ENCODE data around the gene NKX1-2. TPM values are rescaled to one million over a fixed set of nuclear protein-coding genes. Genes with fewer than 3 reads are reported as not detected.

NKX1-2 gene
- total and polyA plus RNA-seq, 2 of the 4 experiments (the other 2 are of a cell fraction): not detected

DNA sequence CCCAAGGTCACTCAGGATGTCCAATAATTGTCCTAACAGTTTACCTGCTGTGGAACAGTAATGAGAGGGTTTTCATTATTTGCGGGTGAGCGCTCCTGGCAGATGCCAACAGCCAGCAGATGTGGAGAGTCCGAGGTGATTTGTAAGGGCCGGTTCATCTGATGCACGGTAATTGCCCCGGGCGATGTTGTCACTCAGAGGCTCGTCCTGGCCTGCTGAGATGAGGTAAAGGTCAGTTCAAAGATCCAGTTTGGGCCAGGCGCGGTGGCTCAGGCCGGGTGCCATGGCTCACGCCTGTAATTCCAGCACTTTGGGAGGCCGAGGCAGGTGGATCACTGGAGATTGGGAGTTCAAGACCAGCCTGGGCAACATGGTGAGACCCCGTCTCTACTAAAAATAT, 28.7 kb upstream of the NKX1-2 start:
- H2AK9ac ChIP-seq (replicated peaks; ENCODE audit: low read depth, low read length, poor library complexity): no peak overlapping the region
- intact Hi-C loops (cut with micrococcal nuclease): no loop called here
- dilution Hi-C loops (cut with HindIII; ENCODE audit: low sequenced_read_pairs, unreplicated experiment): no loop called here
- H3K9ac ChIP-seq (ENCODE audit: low read depth, low read length): no peak overlapping the region
- no TSS peak for BruUV-seq (replicated peaks)
- H3K9me1 ChIP-seq (ENCODE audit: insufficient read depth, low read length): no peaks in the 10 kb centered on the region
- H4K91ac ChIP-seq (ENCODE audit: insufficient read depth, low read depth, low read length): no peak overlapping the region
- no peak overlapping the region for H2BK20ac ChIP-seq (ENCODE audit: low read depth, low read length)
- H3K18ac ChIP-seq (ENCODE audit: low read depth, low read length): no peak overlapping the region
- POLR2A ChIA-PET (ENCODE audit: unreplicated experiment): no interaction called here
- no peak for TF ChIP-seq USF2 (IDR thresholded peaks at IDR 0.05; ENCODE audit: low read depth, low read length)
- no peak for TF ChIP-seq MAFK (IDR thresholded peaks at IDR 0.05; ENCODE audit: low read depth, low read length)
- TF ChIP-seq SMC3 (IDR thresholded peaks at IDR 0.05; ENCODE audit: low read depth, low read length): no peak
- no peaks in the 10 kb centered on the region for H3K27me3 ChIP-seq (ENCODE audit: control insufficient read depth, insufficient read depth, low read length)
- peaks cover 2% of the 10 kb centered on the region; the same call in 1 of the 2 replicates for H3K4me1 ChIP-seq (ENCODE audit: control insufficient read depth, insufficient read depth, low read length)
- CTCF ChIA-PET: no interaction called here
- no peak for ATAC-seq (ENCODE audit: low read depth)
- no peaks in the 10 kb centered on the region for H3K36me3 ChIP-seq (ENCODE audit: control insufficient read depth, insufficient read depth, low read length)
- in situ Hi-C loops (cut with MboI; ENCODE audit: low sequenced_read_pairs): no loop called here
- H3K27ac ChIP-seq (ENCODE audit: insufficient read depth, low read length): no peak overlapping the region
- H2AFZ ChIP-seq (replicated peaks; ENCODE audit: low read length, poor library complexity): no peak overlapping the region
- no peak overlapping the region for H4K8ac ChIP-seq (ENCODE audit: low read depth in 2 of 2, low read length in 2 of 2)
- H3K23ac ChIP-seq (ENCODE audit: low read depth, low read length): no peak overlapping the region
- no peak overlapping the region for H4K5ac ChIP-seq (ENCODE audit: low read depth, low read length)
- no peak overlapping the region for H2AK5ac ChIP-seq (ENCODE audit: low read depth, low read length)
- no peak overlapping the region for H2BK15ac ChIP-seq (ENCODE audit: low read depth, low read length)
- H3K4me2 ChIP-seq (ENCODE audit: low read depth, low read length): no peak overlapping the region
- DNase-seq: no peak
- WGBS, 2 experiments (ENCODE audit: extremely low coverage in 2 of 2, insufficient read length in 1 of 2): 94% methylated on average over 6 of the region's 14 CpGs; no CpG with 5 or more reads in 1 of the 2 experiments
- H3K4ac ChIP-seq (ENCODE audit: low read depth, low read length): no peak overlapping the region
- no peaks in the 10 kb centered on the region for H4K20me1 ChIP-seq (ENCODE audit: insufficient read depth, low read length)
- no peaks in the 10 kb centered on the region for H3K79me1 ChIP-seq (ENCODE audit: low read depth in 1 of 2, low read length in 2 of 2)
- H3K56ac ChIP-seq (ENCODE audit: extremely low read depth, insufficient read depth, low read length): no peak overlapping the region
- no peaks in the 10 kb centered on the region for H3K9me3 ChIP-seq (ENCODE audit: control insufficient read depth, insufficient read depth, low read length)
- no peak overlapping the region for H2BK120ac ChIP-seq (ENCODE audit: low read depth, low read length)
- no peak overlapping the region for H3K4me3 ChIP-seq (ENCODE audit: insufficient read depth, low read depth, low read length)
- no peak overlapping the region for H2BK5ac ChIP-seq (ENCODE audit: low read depth, low read length, poor library complexity, severe bottlenecking)
- no peak overlapping the region for H3K14ac ChIP-seq (replicated peaks; ENCODE audit: low read depth, low read length)
